Measurements from ENCODE around the gene ZBTB20.

ZBTB20 gene

GRCh38 chr3:114319453-114319852 lies 827.6 kb downstream of the ZBTB20 start:
- Histone ChIP-seq H3K4me1 (ENCODE audit: control insufficient read depth, insufficient read depth, low read depth, low read length) (no peaks in the 10 kb centered on the region), H3K9ac (ENCODE audit: low read length) (no peak overlapping the region), H4K8ac (ENCODE audit: low read length) (no peak overlapping the region), H3K27me3 (ENCODE audit: control insufficient read depth in 1 of 2, insufficient read depth in 1 of 2, low read length in 2 of 2) (no peaks in the 10 kb centered on the region), H3K36me3 (ENCODE audit: control insufficient read depth in 1 of 2, insufficient read depth in 2 of 2, low read depth in 1 of 2, low read length in 2 of 2) (peaks cover 7 to 15% of the 10 kb centered on the region in 2 experiments), H2BK12ac (ENCODE audit: low read length in 2 of 2) (no peak overlapping the region), H3K4ac (ENCODE audit: low read depth in 1 of 2, low read length in 2 of 2) (no peak overlapping the region), H3K23ac (ENCODE audit: low read length in 2 of 2) (no peak overlapping the region), H3K14ac (ENCODE audit: low read length in 2 of 2) (no peak overlapping the region), H3K4me2 (ENCODE audit: low read length, poor library complexity, severe bottlenecking) (no peak overlapping the region), H2AK5ac (ENCODE audit: low read length, severe bottlenecking) (no peak overlapping the region), H4K91ac (ENCODE audit: low read length) (no peak overlapping the region), H3K18ac (ENCODE audit: low read depth in 1 of 2, low read length in 2 of 2) (no peak overlapping the region), H2BK15ac (ENCODE audit: low read depth, poor library complexity, severe bottlenecking) (no peak overlapping the region), H3K79me1 (replicated peaks; ENCODE audit: low read length, poor library complexity, severe bottlenecking) (peaks cover 11% of the 10 kb centered on the region), H3K4me3 (ENCODE audit: insufficient read depth in 1 of 2, low read depth in 1 of 2, low read length in 2 of 2) (no peak overlapping the region), H3K9me3 (ENCODE audit: control insufficient read depth, low read length) (no peaks in the 10 kb centered on the region), H2BK5ac (ENCODE audit: low read depth, low read length, poor library complexity, severe bottlenecking) (no peak overlapping the region), H2AFZ (ENCODE audit: low read depth, low read length) (no peak overlapping the region), H3K27ac (ENCODE audit: low read length, poor library complexity, severe bottlenecking) (no peak overlapping the region), H2BK120ac (ENCODE audit: low read depth, low read length) (no peak overlapping the region)
- DNase-seq, result peak; percentile 86
- 34% methylated on average over 3 of the region's 4 CpGs for WGBS

- no peak overlapping the region for H3K18ac ChIP-seq (ENCODE audit: low read depth in 1 of 2, low read length in 2 of 2)
- H3K4me2 ChIP-seq (ENCODE audit: low read length, poor library complexity, severe bottlenecking), result no peak overlapping the region
- peaks cover 7 to 12% of the 10 kb centered on the region in 2 experiments for H3K36me3 ChIP-seq (ENCODE audit: control insufficient read depth in 1 of 2, insufficient read depth in 2 of 2, low read depth in 1 of 2, low read length in 2 of 2)
- no peaks in the 10 kb centered on the region for H3K4me1 ChIP-seq (ENCODE audit: control insufficient read depth, insufficient read depth, low read depth, low read length)
- no peak overlapping the region for H2BK5ac ChIP-seq (ENCODE audit: low read depth, low read length, poor library complexity, severe bottlenecking)
- no peak overlapping the region for H4K91ac ChIP-seq (ENCODE audit: low read length)
- no peak for DNase-seq
- H2BK120ac ChIP-seq (ENCODE audit: low read depth, low read length), result no peak overlapping the region
- H2BK12ac ChIP-seq (ENCODE audit: low read length in 2 of 2), result no peak overlapping the region
- WGBS, result 77% methylated on average over 4 of the region's 5 CpGs
- H4K8ac ChIP-seq (ENCODE audit: low read length), result no peak overlapping the region
- no peak overlapping the region for H2BK15ac ChIP-seq (ENCODE audit: low read depth, poor library complexity, severe bottlenecking)
- H2AK5ac ChIP-seq (ENCODE audit: low read length, severe bottlenecking), result no peak overlapping the region
- H3K9me3 ChIP-seq (ENCODE audit: control insufficient read depth, low read length), result no peaks in the 10 kb centered on the region
- H3K4me3 ChIP-seq (ENCODE audit: insufficient read depth in 1 of 2, low read depth in 1 of 2, low read length in 2 of 2), result no peak overlapping the region
- no peak overlapping the region for H2AFZ ChIP-seq (ENCODE audit: low read depth, low read length)
- no peak overlapping the region for H3K23ac ChIP-seq (ENCODE audit: low read length in 2 of 2)
- peaks cover 10% of the 10 kb centered on the region for H3K79me1 ChIP-seq (replicated peaks; ENCODE audit: low read length, poor library complexity, severe bottlenecking)
- H3K4ac ChIP-seq (ENCODE audit: low read depth in 1 of 2, low read length in 2 of 2), result no peak overlapping the region
- H3K14ac ChIP-seq (ENCODE audit: low read length in 2 of 2), result no peak overlapping the region
- H3K9ac ChIP-seq (ENCODE audit: low read length), result no peak overlapping the region
- H3K27me3 ChIP-seq (ENCODE audit: control insufficient read depth in 1 of 2, insufficient read depth in 1 of 2, low read length in 2 of 2), result no peaks in the 10 kb centered on the region
- H3K27ac ChIP-seq (ENCODE audit: low read length, poor library complexity, severe bottlenecking), result no peak overlapping the region
Measured at GRCh38 chr3:114318295-114318694, 828.8 kb downstream of the ZBTB20 start.

GRCh38 chr3:114314282-114314681 lies 832.8 kb downstream of the ZBTB20 start:
- no peaks in the 10 kb centered on the region for H3K27me3 ChIP-seq (ENCODE audit: control insufficient read depth in 1 of 2, insufficient read depth in 1 of 2, low read length in 2 of 2)
- no peak overlapping the region for H3K4ac ChIP-seq (ENCODE audit: low read depth in 1 of 2, low read length in 2 of 2)
- H3K79me1 ChIP-seq (replicated peaks; ENCODE audit: low read length, poor library complexity, severe bottlenecking), result peaks cover 4% of the 10 kb centered on the region
- no peak overlapping the region for H3K14ac ChIP-seq (ENCODE audit: low read length in 2 of 2)
- H3K9ac ChIP-seq (ENCODE audit: low read length), result no peak overlapping the region
- no peak overlapping the region for H2BK12ac ChIP-seq (ENCODE audit: low read length in 2 of 2)
- no peak overlapping the region for H3K18ac ChIP-seq (ENCODE audit: low read depth in 1 of 2, low read length in 2 of 2)
- no peak for DNase-seq
- no peak overlapping the region for H3K27ac ChIP-seq (ENCODE audit: low read length, poor library complexity, severe bottlenecking)
- H2AFZ ChIP-seq (ENCODE audit: low read depth, low read length), result no peak overlapping the region
- no peaks in the 10 kb centered on the region for H3K9me3 ChIP-seq (ENCODE audit: control insufficient read depth, low read length)
- H3K23ac ChIP-seq (ENCODE audit: low read length in 2 of 2), result no peak overlapping the region
- H3K4me3 ChIP-seq (ENCODE audit: insufficient read depth in 1 of 2, low read depth in 1 of 2, low read length in 2 of 2), result no peak overlapping the region
- H3K4me2 ChIP-seq (ENCODE audit: low read length, poor library complexity, severe bottlenecking), result no peak overlapping the region
- H2BK5ac ChIP-seq (ENCODE audit: low read depth, low read length, poor library complexity, severe bottlenecking), result no peak overlapping the region
- H4K8ac ChIP-seq (ENCODE audit: low read length), result no peak overlapping the region
- H2BK120ac ChIP-seq (ENCODE audit: low read depth, low read length), result no peak overlapping the region
- peaks cover 7 to 9% of the 10 kb centered on the region in 2 experiments for H3K36me3 ChIP-seq (ENCODE audit: control insufficient read depth in 1 of 2, insufficient read depth in 2 of 2, low read depth in 1 of 2, low read length in 2 of 2)
- no peak overlapping the region for H4K91ac ChIP-seq (ENCODE audit: low read length)
- H3K4me1 ChIP-seq (ENCODE audit: control insufficient read depth, insufficient read depth, low read depth, low read length), result peaks cover 2% of the 10 kb centered on the region
- 97% methylated on average over 1 of the region's 2 CpGs for WGBS
- no peak overlapping the region for H2AK5ac ChIP-seq (ENCODE audit: low read length, severe bottlenecking)
- no peak overlapping the region for H2BK15ac ChIP-seq (ENCODE audit: low read depth, poor library complexity, severe bottlenecking)

GRCh38 chr3:114313426-114313825 lies 833.7 kb downstream of the ZBTB20 start:
- H3K4ac ChIP-seq (ENCODE audit: low read depth in 1 of 2, low read length in 2 of 2), result no peak overlapping the region
- no peak overlapping the region for H3K4me3 ChIP-seq (ENCODE audit: insufficient read depth in 1 of 2, low read depth in 1 of 2, low read length in 2 of 2)
- no peak overlapping the region for H3K18ac ChIP-seq (ENCODE audit: low read depth in 1 of 2, low read length in 2 of 2)
- H2BK15ac ChIP-seq (ENCODE audit: low read depth, poor library complexity, severe bottlenecking), result no peak overlapping the region
- no peak overlapping the region for H3K23ac ChIP-seq (ENCODE audit: low read length in 2 of 2)
- no peak overlapping the region for H2BK5ac ChIP-seq (ENCODE audit: low read depth, low read length, poor library complexity, severe bottlenecking)
- no peak overlapping the region for H2AK5ac ChIP-seq (ENCODE audit: low read length, severe bottlenecking)
- H2BK120ac ChIP-seq (ENCODE audit: low read depth, low read length), result no peak overlapping the region
- H4K8ac ChIP-seq (ENCODE audit: low read length), result no peak overlapping the region
- H3K36me3 ChIP-seq (ENCODE audit: control insufficient read depth in 1 of 2, insufficient read depth in 2 of 2, low read depth in 1 of 2, low read length in 2 of 2), result peaks cover 6 to 9% of the 10 kb centered on the region in 2 experiments
- DNase-seq, result no peak
- H3K27me3 ChIP-seq (ENCODE audit: control insufficient read depth in 1 of 2, insufficient read depth in 1 of 2, low read length in 2 of 2), result no peaks in the 10 kb centered on the region
- no peak overlapping the region for H3K14ac ChIP-seq (ENCODE audit: low read length in 2 of 2)
- H3K9ac ChIP-seq (ENCODE audit: low read length), result no peak overlapping the region
- H3K79me1 ChIP-seq (replicated peaks; ENCODE audit: low read length, poor library complexity, severe bottlenecking), result peaks cover 3% of the 10 kb centered on the region
- no peak overlapping the region for H3K4me2 ChIP-seq (ENCODE audit: low read length, poor library complexity, severe bottlenecking)
- no peak overlapping the region for H3K27ac ChIP-seq (ENCODE audit: low read length, poor library complexity, severe bottlenecking)
- H2AFZ ChIP-seq (ENCODE audit: low read depth, low read length), result no peak overlapping the region
- H4K91ac ChIP-seq (ENCODE audit: low read length), result no peak overlapping the region
- 95% methylated on average over 2 of the region's 2 CpGs for WGBS
- H2BK12ac ChIP-seq (ENCODE audit: low read length in 2 of 2), result no peak overlapping the region
- peaks cover 2% of the 10 kb centered on the region for H3K4me1 ChIP-seq (ENCODE audit: control insufficient read depth, insufficient read depth, low read depth, low read length)
- no peaks in the 10 kb centered on the region for H3K9me3 ChIP-seq (ENCODE audit: control insufficient read depth, low read length)
